ENCODE measurements around the gene BCO1.

Gene BCO1

GRCh38 chr16:81266680-81267095 lies 28.2 kb downstream of the BCO1 start:
- DNase-seq (ENCODE audit: low spot score): no peak
- in situ Hi-C loops (cut with MboI; ENCODE audit: low pct_unique_long_range_greater_than_20kb, low sequenced_read_pairs, unreplicated experiment): no loop called here
- TF ChIP-seq, protein P1, sequence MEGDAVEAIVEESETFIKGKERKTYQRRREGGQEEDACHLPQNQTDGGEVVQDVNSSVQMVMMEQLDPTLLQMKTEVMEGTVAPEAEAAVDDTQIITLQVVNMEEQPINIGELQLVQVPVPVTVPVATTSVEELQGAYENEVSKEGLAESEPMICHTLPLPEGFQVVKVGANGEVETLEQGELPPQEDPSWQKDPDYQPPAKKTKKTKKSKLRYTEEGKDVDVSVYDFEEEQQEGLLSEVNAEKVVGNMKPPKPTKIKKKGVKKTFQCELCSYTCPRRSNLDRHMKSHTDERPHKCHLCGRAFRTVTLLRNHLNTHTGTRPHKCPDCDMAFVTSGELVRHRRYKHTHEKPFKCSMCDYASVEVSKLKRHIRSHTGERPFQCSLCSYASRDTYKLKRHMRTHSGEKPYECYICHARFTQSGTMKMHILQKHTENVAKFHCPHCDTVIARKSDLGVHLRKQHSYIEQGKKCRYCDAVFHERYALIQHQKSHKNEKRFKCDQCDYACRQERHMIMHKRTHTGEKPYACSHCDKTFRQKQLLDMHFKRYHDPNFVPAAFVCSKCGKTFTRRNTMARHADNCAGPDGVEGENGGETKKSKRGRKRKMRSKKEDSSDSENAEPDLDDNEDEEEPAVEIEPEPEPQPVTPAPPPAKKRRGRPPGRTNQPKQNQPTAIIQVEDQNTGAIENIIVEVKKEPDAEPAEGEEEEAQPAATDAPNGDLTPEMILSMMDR (IDR thresholded peaks at IDR 0.05; ENCODE audit: extremely low read depth, insufficient read depth, missing control alignments): no peak

DNA sequence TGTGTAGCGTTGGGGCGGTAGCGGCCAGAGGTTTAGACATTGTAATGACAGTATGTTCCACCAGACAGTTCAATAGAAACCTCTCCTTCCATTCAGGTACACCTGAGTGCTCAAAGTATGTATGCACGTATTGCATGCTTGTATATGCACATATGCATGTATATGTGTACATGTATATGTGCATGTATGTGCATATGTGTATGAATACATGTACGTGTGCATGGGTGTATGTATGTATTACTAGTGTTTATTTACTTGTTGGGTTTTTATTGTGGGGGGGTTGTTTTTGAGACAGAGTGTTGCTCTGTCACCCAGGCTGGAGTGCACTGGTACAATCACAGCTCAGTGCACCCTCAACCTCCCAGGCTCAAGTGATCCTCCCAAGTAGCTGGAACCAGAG lies 30.0 kb downstream of the BCO1 start:
- DNase-seq (ENCODE audit: low spot score): no peak
- TF ChIP-seq, protein P1 (IDR thresholded peaks at IDR 0.05; ENCODE audit: extremely low read depth, insufficient read depth, missing control alignments): no peak
- in situ Hi-C loops (cut with MboI; ENCODE audit: low pct_unique_long_range_greater_than_20kb, low sequenced_read_pairs, unreplicated experiment): no loop called here

DNA sequence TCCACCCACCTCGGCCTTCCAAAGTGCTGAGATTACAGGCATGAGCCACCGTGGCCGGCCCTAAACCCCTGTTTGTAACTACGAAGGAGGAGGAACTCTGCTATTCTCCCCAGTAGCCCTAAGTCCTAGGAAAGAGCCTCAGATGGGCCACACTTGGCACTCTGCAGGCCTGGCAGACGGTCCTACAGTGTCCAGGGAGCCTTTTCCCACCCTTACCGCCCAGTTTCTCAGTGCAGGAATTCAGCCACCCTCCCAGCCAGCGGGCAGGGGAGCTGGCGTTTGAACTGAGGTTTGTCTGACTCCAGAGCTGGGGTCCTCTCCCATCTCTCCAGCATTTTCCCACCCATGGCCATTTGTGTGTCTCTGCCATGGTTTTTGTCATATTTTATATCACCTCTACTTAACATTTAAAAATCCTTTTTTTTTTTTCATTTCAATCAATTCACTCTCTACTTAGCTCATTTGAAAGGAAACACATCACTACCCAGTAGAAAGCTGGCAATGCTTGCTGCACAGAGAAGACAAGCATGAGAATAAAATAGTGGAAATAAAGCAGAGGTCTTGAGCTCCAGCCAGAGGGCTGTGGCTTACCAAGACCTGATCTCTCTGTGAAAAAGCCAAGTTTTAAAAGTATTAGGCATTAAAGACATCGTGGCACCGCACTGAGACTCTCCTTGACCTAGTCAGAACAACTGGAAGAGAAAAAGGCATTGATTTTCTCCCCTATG lies 34.9 kb downstream of the BCO1 start:
- TF ChIP-seq, protein P1 (IDR thresholded peaks at IDR 0.05; ENCODE audit: extremely low read depth, insufficient read depth, missing control alignments): no peak
- in situ Hi-C loops (cut with MboI; ENCODE audit: low pct_unique_long_range_greater_than_20kb, low sequenced_read_pairs, unreplicated experiment): no loop called here
- no peak for DNase-seq (ENCODE audit: low spot score)

DNA sequence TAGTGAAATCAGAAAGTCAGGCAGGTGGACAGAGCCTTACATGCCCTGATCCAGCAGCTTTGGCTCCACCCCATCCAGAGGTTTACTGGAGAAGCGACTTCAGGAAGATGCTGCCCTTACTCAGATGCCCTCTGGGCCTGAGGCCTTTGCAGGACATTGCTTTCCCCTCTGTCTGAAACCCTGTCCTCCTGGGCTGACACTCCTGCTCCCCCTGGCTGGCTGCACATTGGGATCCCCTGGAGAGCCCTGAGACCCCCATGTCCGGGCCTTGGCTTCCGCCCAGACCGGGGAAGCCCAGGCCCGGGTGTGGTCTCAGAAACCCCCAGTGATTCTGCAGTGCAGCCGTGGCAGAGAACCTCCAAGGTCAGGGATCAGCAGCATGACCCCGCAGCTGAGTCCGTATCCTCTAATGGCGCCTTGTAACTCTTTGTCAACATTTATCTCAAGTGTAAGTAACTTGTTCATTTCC lies 36.6 kb downstream of the BCO1 start:
- no peak for DNase-seq (ENCODE audit: low spot score)
- TF ChIP-seq, protein P1 (IDR thresholded peaks at IDR 0.05; ENCODE audit: extremely low read depth, insufficient read depth, missing control alignments): no peak

DNA sequence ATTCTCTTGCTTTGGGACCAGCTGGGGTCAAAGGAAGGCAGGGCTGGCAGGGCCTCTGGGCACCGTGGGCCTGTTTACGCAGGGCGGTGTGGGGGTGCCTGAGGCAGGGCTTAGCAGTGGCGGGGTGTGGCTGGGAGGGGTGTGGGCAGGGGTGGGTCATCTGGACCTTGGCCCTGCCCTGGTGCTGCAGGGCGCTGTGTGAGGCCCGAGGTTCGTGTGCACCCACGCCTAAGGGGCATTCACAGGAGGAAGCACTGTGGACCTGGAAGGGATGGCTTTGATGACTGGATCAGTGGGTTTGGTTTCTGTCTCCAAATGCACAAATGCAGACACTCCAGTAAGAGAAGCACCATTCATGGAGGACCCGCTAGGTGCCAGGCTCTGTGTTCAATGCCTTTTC lies 37.3 kb downstream of the BCO1 start:
- TF ChIP-seq, protein P1 (IDR thresholded peaks at IDR 0.05; ENCODE audit: extremely low read depth, insufficient read depth, missing control alignments): no peak
- in situ Hi-C loops (cut with MboI; ENCODE audit: low pct_unique_long_range_greater_than_20kb, low sequenced_read_pairs, unreplicated experiment): no loop called here
- no peak for DNase-seq (ENCODE audit: low spot score)

More for the DNA sequence above, 36.6 kb downstream of the BCO1 start:
- in situ Hi-C loops (cut with MboI; ENCODE audit: low pct_unique_long_range_greater_than_20kb, low sequenced_read_pairs, unreplicated experiment): no loop called here

DNA sequence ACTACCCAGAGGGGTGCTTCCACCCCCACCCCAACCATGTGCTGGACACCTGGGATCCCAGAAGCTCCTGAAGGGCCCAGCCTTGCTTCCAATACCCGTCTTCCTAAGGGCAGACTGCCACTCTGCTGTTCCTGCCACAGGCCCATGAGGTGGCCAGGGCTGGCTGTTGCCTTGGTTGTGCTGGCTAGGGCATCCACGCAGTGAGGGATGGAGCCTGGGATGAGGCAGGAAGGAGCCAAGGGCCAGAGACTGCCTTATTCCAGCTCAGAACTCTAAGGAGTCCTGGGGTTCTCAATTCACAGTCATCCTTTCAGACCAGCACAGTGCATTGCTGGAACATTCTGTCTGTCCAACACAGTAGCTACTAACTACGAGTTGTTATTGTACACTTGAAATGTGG lies 37.8 kb downstream of the BCO1 start:
- TF ChIP-seq, protein P1 (IDR thresholded peaks at IDR 0.05; ENCODE audit: extremely low read depth, insufficient read depth, missing control alignments): no peak
- in situ Hi-C loops (cut with MboI; ENCODE audit: low pct_unique_long_range_greater_than_20kb, low sequenced_read_pairs, unreplicated experiment): no loop called here
- no peak for DNase-seq (ENCODE audit: low spot score)

Data from GM13977 (cell line).